ENCODE data around the gene ZMYND19.
A peak's percentile ranks its signal among the peaks of the same experiment; 100 is the strongest.
"Not testable (repeated sequence)": the region's sequence is repeated elsewhere in the genome, so short reads cannot be mapped to it uniquely, and the experiment has no call there.

Gene ZMYND19

DNA sequence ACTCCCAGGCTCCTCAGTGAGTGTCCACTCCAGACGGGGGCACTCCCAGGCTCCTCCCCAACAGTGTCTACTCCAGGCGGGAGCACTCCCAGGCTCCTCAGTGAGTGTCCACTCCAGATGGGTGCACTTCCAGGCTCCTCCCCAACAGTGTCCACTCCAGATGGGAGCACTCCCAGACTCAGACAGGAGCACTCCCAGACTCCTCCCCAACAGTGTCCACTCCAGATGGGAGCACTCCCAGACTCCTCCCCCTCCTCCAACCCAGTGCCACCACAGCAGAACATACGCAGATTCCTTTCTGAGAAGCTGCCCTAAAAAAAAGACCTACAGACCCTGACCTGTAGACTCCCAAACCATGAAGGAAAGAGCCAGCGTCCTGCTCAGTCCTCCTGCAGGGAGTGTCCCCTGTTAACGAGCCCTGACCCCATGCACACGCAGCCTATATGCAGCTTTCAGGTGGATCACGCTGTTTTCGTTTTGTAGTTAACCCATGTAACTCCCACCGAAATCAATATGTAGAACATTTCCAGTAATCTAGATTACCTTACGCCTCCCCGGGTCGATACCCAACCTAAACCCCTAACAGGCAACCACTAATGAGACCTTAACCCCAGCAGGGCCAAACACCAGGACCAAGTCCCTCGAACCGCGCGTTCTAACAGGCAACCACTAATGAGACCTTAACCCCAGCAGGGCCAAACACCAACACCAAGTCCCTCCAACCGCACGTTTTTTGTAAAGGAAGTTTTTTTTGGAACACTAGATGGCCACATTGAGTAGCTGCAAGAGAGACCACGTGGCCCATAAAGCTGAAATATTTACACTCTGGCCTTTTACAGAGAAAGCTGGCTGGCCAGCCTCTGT is 55.8 kb downstream of the ZMYND19 start (continued):
- TF ChIP-seq, protein P1, sequence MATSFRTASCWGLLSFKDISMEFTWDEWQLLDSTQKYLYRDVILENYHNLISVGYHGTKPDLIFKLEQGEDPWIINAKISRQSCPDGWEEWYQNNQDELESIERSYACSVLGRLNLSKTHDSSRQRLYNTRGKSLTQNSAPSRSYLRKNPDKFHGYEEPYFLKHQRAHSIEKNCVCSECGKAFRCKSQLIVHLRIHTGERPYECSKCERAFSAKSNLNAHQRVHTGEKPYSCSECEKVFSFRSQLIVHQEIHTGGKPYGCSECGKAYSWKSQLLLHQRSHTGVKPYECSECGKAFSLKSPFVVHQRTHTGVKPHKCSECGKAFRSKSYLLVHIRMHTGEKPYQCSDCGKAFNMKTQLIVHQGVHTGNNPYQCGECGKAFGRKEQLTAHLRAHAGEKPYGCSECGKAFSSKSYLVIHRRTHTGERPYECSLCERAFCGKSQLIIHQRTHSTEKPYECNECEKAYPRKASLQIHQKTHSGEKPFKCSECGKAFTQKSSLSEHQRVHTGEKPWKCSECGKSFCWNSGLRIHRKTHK (tag by site-specific recombination; IDR thresholded peaks at IDR 0.05): no peak
- TF ChIP-seq ZNF211 (tag by site-specific recombination; IDR thresholded peaks at IDR 0.05; ENCODE audit: low read depth): no peak
- TF ChIP-seq, protein P2, sequence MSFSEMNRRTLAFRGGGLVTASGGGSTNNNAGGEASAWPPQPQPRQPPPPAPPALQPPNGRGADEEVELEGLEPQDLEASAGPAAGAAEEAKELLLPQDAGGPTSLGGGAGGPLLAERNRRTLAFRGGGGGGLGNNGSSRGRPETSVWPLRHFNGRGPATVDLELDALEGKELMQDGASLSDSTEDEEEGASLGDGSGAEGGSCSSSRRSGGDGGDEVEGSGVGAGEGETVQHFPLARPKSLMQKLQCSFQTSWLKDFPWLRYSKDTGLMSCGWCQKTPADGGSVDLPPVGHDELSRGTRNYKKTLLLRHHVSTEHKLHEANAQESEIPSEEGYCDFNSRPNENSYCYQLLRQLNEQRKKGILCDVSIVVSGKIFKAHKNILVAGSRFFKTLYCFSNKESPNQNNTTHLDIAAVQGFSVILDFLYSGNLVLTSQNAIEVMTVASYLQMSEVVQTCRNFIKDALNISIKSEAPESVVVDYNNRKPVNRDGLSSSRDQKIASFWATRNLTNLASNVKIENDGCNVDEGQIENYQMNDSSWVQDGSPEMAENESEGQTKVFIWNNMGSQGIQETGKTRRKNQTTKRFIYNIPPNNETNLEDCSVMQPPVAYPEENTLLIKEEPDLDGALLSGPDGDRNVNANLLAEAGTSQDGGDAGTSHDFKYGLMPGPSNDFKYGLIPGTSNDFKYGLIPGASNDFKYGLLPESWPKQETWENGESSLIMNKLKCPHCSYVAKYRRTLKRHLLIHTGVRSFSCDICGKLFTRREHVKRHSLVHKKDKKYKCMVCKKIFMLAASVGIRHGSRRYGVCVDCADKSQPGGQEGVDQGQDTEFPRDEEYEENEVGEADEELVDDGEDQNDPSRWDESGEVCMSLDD (tag by site-specific recombination; IDR thresholded peaks at IDR 0.05): no peak
- TF ChIP-seq, protein P3, sequence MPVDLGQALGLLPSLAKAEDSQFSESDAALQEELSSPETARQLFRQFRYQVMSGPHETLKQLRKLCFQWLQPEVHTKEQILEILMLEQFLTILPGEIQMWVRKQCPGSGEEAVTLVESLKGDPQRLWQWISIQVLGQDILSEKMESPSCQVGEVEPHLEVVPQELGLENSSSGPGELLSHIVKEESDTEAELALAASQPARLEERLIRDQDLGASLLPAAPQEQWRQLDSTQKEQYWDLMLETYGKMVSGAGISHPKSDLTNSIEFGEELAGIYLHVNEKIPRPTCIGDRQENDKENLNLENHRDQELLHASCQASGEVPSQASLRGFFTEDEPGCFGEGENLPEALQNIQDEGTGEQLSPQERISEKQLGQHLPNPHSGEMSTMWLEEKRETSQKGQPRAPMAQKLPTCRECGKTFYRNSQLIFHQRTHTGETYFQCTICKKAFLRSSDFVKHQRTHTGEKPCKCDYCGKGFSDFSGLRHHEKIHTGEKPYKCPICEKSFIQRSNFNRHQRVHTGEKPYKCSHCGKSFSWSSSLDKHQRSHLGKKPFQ (tag by site-specific recombination; IDR thresholded peaks at IDR 0.05): no peak
- no peak for TF ChIP-seq BCL11B (tag by site-specific recombination; IDR thresholded peaks at IDR 0.05; ENCODE audit: low read depth)
- no peak for TF ChIP-seq ZNF514 (tag by site-specific recombination; IDR thresholded peaks at IDR 0.05)
- TF ChIP-seq, protein P4, sequence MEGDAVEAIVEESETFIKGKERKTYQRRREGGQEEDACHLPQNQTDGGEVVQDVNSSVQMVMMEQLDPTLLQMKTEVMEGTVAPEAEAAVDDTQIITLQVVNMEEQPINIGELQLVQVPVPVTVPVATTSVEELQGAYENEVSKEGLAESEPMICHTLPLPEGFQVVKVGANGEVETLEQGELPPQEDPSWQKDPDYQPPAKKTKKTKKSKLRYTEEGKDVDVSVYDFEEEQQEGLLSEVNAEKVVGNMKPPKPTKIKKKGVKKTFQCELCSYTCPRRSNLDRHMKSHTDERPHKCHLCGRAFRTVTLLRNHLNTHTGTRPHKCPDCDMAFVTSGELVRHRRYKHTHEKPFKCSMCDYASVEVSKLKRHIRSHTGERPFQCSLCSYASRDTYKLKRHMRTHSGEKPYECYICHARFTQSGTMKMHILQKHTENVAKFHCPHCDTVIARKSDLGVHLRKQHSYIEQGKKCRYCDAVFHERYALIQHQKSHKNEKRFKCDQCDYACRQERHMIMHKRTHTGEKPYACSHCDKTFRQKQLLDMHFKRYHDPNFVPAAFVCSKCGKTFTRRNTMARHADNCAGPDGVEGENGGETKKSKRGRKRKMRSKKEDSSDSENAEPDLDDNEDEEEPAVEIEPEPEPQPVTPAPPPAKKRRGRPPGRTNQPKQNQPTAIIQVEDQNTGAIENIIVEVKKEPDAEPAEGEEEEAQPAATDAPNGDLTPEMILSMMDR (tag by site-specific recombination; IDR thresholded peaks at IDR 0.05): peak; percentile 78
- TF ChIP-seq ZNF560 (tag by site-specific recombination; IDR thresholded peaks at IDR 0.05; ENCODE audit: borderline replicate concordance): no peak; the same call in 1 of the 2 replicates
- no peak for TF ChIP-seq ZNF677 (tag by site-specific recombination; IDR thresholded peaks at IDR 0.05)
- no peak for TF ChIP-seq ZBTB17 (tag by site-specific recombination; IDR thresholded peaks at IDR 0.05)
- TF ChIP-seq ZNF416 (tag by site-specific recombination; IDR thresholded peaks at IDR 0.05): no peak
- TF ChIP-seq PRDM1 (tag by site-specific recombination; IDR thresholded peaks at IDR 0.05): no peak
- TF ChIP-seq ZNF335 (tag by site-specific recombination; conservative IDR thresholded peaks at IDR 0.05): peak; percentile 44
- TF ChIP-seq ZNF791 (tag by site-specific recombination; IDR thresholded peaks at IDR 0.05): no peak
- TF ChIP-seq, protein P5, sequence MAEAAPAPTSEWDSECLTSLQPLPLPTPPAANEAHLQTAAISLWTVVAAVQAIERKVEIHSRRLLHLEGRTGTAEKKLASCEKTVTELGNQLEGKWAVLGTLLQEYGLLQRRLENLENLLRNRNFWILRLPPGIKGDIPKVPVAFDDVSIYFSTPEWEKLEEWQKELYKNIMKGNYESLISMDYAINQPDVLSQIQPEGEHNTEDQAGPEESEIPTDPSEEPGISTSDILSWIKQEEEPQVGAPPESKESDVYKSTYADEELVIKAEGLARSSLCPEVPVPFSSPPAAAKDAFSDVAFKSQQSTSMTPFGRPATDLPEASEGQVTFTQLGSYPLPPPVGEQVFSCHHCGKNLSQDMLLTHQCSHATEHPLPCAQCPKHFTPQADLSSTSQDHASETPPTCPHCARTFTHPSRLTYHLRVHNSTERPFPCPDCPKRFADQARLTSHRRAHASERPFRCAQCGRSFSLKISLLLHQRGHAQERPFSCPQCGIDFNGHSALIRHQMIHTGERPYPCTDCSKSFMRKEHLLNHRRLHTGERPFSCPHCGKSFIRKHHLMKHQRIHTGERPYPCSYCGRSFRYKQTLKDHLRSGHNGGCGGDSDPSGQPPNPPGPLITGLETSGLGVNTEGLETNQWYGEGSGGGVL (tag by site-specific recombination; IDR thresholded peaks at IDR 0.05): no peak
- no peak for TF ChIP-seq ZNF16 (tag by site-specific recombination; IDR thresholded peaks at IDR 0.05; ENCODE audit: low read depth)
- no peak for TF ChIP-seq MYNN (tag by site-specific recombination; IDR thresholded peaks at IDR 0.05; ENCODE audit: borderline replicate concordance)
- no peak for TF ChIP-seq ZNF214 (tag by site-specific recombination; IDR thresholded peaks at IDR 0.05; ENCODE audit: borderline replicate concordance)
- TF ChIP-seq TRIM28 (IDR thresholded peaks at IDR 0.05; ENCODE audit: borderline replicate concordance, low read length): 0 out of 2 replicates have a peak, but pooled peaks have one; percentile 45
- no peak for TF ChIP-seq GLI4 (tag by site-specific recombination; IDR thresholded peaks at IDR 0.05)

DNA sequence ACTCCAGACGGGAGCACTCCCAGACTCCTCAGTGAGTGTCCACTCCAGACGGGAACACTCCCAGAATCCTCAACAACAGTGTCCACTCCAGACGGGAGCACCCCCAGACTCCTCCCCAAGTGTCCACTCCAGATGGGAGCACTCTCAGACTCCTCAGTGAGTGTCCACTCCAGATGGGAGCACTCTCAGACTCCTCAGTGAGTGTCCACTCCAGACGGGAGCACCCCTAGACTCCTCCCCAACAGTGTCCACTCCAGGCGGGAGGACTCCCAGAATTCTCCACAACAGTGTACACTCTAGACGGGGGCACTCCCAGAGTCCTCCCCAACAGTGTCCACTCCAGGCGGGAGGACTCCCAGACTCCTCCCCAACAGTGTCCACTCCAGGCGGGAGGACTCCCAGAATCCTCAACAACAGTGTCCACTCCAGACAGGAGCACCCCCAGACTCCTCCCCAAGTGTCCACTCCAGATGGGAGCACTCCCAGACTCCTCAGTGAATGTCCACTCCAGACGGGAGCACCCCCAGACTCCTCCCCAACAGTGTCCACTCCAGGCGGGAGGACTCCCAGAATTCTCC is 57.3 kb downstream of the ZMYND19 start:
- H3K9me3 ChIP-seq (ENCODE audit: control insufficient read depth, insufficient read depth, low read depth, low read length); H3K4me3 ChIP-seq (ENCODE audit: low read depth, low read length); H3K4me1 ChIP-seq (ENCODE audit: control insufficient read depth, insufficient read depth, low read length); H3K36me3 ChIP-seq (ENCODE audit: control insufficient read depth in 2 of 2, insufficient read depth in 1 of 2, low read length in 2 of 2); H3K27ac ChIP-seq (ENCODE audit: extremely low read depth, low read depth, low read length); POLR2A ChIA-PET: not testable (repeated sequence)
- CTCF ChIA-PET: interaction anchor here (1.0 to 2.6 kb wide), 3 partner anchors 11 to 246 kb away, joined by 3 to 9 read pairs (median 3); no protein-coding TSS in a partner anchor

All from HEK293 (cell line).